NCI-H1105 treated with DMSO at 0.1 percent for 48 hours (cell line): ENCODE measurements around the gene OXCT2.
"Not testable (repeated sequence)": the region's sequence is repeated elsewhere in the genome, so short reads cannot be mapped to it uniquely, and the experiment has no call there.

Experiments used
- DNase-seq: peaks from one replicate; lab custom pipeline; 2025; lab: John Stamatoyannopoulos, UW

Gene OXCT2

DNA sequence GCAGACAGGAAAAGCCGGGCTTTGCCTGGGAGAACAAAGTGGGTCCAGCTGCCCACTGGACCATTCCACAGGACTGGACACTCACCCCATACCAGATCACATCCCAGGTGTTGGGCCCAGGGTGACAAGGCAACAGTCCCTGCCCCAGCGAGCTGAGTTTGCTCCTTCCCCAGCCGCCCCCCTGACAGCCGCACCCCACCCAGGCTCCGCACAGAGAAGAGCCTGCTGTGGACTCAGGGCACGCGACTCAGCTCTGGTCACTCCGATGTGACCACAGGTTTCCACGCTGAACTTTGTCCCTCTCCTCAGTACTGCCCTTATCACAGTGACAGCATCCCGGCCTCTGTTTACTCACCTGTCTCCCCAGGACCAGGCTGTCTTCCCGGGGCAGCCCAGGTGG lies 16.3 kb upstream of the OXCT2 start:
- no peak for DNase-seq

DNA sequence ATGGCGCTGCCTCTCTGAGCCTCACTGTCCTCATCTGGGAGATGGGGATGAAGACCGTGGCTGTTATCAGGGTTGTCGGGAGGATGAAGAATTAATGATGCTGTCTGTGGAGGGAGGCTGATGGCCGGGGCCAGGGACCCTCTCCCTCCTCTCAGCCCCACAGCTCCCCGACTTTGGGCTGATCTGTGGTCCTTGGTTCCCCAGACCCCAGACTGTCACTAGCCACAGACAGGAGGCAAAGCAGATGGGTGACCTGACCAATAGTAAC lies 15.9 kb upstream of the OXCT2 start:
- not testable (repeated sequence) for DNase-seq

DNA sequence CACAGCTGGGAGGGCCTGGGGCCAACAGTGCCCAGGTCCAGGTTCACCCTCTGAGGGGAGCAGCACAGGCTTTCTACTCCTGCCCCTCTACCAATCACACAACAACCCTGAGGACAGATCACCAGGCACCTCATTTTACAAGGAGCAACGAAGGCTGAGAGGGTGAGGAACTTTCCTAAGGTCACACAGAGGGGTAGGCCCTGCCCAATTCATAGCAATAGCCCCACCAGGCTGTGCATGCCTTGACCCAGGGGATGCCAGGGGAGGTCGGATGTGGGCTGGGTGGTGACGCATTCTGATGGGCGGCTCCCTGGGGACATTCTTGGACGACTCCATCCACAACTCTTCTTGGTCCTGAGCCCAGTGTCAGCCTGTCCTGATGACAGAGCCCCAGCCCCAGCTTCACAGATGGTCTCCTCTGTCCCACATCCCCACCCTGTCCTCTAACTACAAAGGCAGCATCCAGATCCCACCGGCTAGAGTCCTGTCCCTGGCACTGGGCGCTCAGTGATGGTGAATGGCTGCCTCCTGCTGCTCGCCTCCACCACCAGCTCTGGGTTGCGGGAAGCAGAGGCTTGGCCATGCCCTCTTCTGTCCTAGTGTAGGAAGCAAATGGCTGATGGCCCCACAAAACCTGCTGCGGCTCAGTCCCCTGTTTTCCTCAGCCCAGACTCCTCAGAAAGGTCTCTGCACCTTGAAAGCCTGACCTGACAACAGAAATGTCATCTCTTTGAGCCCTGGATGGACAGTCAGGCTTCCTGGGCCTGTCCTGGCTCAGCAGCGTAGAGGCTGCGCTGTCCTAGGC lies 15.4 kb upstream of the OXCT2 start:
- DNase-seq = not testable (repeated sequence)

DNA sequence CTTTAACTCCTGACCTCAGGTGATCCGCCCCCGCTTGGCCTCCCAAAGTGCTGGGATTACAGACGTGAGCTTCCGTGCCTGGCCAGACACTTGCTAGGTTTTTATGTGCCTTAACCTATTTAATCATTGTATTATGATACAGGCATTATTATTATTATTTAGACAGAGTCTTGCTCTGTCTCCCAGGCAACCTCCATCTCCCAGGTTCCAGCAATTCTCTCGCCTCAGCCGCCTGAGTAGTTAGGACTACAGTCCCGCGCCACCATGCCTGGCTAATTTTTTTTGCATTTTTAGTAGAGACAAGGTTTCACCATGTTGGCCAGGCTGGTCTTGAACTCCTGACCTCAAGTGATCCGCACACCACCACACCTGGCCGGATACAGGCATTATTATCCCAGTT lies 11.5 kb upstream of the OXCT2 start:
- not testable (repeated sequence) for DNase-seq

DNA sequence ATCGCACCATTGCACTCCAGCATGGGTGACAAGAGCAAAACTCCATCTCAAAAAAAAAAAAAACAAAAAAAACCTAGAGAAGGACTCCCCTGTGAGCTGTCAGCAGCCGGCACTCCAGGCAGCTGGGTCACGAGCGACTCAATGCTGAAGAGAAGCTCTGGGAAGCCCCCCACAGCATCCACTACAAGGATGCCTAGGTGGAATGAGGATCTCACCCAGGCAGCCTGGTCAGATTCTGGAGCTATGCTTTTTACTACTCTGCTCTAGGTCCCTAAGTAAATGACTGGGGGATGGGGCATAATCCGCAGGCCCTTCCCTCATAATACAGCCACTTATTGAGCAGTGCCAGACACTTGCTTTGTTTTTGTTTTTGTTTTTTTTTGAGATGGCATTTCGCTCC lies 11.0 kb upstream of the OXCT2 start:
- DNase-seq = no peak

DNA sequence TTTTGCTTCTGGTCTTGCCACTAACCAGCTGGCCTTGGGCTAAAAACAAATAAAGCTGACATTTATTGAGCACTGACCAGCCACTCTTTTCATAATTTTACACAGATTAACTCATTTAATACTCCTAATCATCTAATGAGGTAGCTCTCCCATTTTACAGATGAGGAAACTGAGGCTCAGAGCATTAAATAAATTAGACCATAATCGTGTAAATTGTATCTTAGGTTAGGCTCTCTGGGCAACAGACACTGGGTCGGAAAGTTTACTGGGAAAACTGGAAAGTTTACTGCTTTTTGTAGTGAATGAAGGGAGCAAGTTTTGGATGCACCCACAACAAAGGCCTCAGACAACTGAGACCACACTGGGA lies 10.2 kb upstream of the OXCT2 start:
- no peak for DNase-seq

DNA sequence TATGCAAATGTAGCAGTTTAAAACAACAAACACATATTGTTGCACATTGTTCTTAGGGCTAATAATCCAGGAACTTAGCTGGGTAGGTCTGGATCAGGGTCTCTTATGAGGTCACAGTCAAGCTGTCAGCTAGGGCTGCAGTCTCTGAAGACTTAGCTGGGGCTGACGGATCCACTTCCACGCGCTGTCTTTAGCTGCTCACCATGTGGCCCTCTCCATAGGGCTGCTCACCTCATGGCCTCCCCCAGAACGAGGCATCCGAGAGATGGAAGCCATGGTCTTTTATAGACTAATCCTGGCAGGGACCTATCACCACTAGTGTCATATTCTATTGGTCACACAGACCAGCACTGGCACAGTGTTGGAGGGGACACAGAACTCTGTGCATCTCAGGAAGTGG lies 8.7 kb upstream of the OXCT2 start:
- no peak for DNase-seq

DNA sequence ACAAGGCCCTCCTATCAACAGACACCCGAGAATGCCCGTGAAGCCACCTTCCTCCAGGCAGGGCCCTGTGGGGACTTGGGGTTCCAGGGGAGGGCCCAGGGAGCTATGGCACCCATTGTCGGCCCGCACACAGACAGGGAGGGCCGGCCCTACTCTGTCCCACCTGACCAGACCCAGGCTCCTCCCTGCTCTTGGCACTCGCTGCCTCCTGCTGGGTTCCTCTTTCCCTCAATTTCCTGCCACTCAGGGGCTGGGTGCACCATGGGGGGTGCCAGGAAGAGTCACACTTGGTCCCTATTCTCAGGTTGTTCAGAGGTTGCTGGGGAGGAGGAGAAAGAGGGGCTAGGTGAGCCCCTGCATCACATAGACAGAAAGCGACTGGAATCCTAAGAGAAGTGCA lies 8.0 kb upstream of the OXCT2 start:
- no peak for DNase-seq

DNA sequence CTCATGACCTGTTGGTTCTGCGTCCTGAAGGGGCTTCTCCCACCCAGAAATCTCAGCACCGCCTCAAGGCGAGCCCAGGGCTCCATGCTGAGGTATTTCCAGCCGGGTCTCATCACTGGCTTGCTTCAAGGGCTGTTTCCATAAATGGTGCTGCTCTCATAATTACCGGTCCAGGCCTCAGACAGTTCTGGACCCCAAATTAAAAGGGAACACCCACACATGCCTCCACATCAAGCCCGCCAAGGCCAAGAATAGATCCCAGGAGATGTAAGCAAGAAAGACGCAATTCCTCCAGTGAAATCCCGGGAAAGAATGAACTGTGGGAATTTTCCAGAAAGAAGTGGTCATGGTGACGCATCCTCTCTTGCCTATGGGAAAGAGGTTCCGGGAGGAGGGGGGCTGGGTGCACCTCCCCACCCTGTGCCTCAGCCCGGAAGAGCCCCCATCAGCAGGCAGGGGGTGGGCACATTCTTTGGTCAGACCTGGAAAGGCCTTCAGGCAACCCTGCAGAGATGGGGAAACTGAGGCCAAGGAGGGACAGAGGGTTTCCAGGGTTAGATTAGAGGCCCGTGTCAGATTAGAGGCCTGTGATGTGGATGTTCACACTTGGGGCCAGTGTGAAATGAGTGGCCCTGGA lies 7.4 kb upstream of the OXCT2 start:
- DNase-seq = not testable (repeated sequence)

DNA sequence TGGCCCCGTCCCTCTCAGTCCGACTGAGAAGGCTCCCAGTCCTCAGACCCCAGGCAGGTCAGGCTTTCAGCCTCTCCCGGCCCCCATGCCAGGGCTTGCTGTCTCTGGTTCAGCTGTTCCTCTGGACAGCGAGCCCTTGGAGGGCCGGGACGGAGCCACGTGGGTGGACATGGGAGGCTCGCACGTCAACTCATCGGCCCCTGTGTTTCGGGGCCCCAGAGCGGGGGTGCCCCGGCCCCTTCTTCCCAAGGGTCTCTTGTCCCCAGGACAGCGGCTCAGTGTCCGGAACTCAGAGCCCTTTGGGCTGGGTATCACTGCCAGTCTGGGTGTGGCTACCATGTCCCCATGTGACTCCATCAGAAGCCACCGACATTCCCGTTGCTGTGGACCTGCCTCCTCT lies 6.7 kb upstream of the OXCT2 start:
- DNase-seq = not testable (repeated sequence)

DNA sequence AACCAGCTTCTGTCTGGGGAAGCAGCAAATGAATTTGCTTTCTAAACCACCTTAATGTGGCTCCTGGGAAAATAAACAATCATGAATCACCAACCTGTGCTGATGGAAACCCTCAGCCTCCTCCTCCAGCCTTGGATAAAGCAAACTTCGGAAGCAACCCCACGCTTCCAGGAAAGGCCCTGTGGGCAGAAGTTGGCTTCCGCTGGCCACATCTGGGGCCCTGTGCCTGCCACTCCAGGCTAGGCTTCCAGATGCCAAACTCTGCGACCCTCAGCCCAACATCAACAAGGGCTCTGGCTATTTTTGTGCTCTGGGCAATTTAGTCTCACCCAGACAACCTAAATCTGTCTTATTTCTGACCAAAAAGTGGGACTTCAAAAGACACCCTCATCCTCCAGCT lies 6.2 kb upstream of the OXCT2 start:
- DNase-seq = no peak

DNA sequence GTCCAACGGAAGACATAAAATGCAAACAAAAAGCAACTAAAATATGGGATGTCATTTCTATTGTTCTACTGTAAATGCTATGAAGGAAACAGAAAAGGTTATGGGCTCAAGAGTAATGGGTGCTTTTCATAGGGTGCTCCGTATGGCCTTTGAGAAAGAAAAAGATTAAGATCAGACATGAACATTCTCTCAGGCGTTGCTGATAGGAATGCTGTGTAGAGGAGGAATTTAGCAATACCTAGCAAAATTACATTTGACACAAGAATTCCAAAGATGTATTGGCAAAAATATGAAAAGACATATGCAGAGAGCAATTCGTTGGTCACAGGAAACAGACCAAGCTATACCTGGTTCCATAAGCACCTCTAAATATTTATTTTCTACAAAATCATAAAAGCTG lies 5.7 kb upstream of the OXCT2 start:
- no peak for DNase-seq

DNA sequence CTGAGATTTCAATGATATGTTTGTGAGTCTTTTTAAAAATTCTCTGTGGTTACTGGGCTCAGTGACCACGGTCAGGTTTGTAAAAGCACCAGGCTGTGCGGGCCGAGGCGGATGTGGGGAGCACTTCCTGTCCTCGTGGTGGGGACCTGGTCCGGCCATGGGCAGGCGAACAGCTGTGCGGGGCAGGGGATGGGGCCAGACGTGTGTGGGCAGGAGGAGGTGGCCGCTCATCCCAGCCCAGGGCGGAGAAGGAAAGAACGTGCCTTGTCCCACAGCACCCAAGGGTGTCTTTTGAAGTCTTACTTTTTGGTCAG lies 5.2 kb upstream of the OXCT2 start:
- DNase-seq = no peak

DNA sequence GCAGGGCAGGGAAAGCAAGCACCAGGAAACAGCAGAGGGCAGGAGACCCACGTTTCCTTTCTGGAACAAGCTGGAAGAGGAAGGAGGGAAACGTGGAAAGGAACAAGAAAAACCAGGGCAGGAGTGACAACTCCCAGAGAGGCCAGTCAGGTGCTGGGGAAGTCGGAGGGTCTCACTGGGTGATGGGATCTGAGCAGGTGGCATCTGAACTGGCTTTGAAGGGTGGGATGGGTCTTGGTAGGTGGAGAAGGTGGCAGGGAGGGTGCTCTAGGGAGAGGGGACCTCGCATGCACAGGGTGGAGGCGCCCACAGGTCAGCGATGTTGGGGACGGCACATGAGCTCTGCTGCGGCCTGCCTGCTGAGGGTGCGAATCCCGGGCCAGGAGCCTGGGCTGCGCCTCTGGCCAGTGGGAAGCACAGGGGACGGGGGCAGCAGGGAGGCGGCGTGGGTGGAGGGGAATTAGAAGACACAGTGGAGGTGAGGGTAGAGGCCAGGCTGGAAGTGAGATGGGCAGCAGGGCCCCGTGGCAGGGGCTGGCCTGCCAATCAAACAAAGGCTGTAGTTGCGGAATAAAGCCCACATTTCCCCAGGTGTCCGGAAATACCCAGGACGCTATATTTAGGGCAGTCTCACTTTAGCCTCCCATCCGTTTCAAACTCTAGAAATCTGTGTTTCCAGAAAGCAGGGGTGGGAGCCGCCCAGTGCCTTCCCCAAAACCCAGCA lies 4.7 kb upstream of the OXCT2 start:
- DNase-seq = not testable (repeated sequence)

DNA sequence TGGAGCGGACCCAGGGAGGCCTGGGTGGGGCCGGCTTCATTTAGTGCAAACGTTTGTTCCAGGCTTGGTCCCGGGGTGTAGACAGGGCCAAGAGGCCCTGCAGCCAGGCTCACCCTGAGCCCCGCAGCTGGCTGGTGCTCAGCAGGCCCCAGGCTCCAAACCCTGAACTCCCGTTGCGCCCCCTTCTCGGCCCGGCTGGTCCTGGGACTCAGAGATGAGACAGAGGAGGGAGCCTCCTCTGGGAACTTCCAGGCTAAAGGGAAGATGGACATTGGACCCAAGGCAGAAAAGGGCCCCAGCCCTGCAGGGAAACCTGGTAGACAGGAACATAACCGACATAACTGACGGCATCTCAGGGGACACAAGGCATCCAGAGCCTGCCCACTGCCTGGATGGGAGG lies 4.0 kb upstream of the OXCT2 start:
- DNase-seq = not testable (repeated sequence)

DNA sequence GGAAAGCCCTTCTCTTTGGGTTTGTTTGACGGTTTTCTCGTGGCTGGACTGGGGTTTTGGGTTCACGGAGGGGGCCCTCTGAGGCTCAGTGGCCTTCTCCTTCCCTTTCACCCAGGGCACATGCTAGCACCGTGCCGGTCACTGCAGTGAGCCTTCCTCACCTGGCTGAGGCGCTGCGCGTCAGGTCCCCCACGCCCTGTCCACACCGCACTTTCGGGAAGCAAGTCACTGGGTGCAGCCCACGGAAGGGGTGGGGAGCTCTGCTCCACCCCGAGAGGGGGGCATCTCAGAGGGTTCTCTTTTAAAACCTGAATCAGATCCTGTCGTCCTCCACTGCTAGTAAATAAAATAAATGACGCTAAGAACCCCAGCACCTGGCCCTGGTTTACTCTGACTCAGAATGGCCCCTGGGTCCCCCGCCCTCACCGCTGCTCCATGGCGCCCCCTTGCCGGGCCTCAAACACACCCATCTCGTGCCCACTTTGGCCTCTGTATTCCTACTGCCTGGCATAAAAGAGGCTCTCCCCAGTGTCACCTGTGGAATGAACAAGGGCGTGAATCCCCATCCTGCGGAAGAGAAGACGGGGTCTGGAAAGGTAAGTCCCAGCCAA lies 2.3 kb upstream of the OXCT2 start:
- not testable (repeated sequence) for DNase-seq

DNA sequence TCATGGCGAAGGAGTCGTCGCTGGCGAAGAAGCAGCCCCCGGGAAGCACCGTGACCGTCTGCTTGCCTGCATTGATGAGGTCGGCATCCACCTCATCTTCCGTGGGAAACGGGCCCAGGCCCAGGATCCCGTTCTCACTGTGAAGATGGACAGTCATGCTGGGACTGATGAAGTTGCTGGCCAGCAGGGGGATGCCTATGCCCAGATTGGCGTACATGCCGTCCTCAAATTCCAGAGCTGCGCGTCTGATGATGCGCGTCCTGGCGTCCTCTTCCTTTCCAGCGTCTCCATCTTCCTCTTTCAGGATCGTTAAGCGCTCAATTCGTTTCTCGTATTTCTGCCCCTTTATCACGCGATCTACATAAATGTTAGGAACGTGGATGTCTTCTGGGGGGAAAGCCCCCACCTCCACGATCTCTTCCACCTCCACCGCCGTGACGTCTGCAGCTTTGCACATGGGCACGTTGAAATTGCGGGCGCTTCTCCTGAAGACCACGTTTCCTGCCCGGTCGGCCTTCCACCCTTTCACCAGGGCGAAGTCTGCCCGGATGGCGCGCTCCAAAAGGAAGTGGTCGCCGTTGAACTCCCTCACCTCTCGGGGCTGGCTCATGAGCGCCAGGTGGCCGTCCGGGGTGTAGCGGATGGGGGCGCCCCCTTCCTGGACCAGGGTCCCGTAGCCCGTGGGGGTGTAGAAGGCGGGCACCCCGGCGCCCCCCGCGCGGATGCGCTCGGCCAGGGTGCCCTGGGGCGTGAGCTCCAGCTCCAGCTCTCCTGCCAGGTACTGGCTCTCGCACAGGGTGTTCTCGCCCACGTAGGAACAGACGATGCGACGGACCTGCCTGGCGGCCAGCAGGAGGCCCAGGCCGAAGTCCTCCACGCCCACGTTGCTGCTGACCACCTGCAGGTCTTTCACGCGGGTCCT lies 787 bp downstream of the OXCT2 start:
- DNase-seq = not testable (repeated sequence)

DNA sequence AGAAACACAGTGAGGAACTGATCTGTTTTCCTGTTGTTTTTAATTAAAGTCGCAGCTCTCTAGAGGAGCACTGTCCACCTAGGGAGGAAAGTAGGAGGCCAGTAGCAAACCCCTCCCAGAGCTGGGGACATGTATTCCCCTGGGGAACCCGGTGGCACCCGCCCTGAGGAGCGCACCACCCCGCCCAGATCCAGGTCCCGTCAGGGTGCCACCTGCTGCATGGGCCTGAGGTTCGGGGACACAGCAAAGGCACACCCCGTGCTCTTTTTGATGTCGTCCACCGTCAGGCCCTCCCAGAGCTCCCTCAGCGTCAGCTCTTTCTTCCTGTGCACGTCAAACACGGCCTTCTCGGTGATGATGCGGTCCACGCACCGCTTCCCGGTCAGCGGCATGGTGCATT lies 1.6 kb downstream of the OXCT2 start:
- not testable (repeated sequence) for DNase-seq

DNA sequence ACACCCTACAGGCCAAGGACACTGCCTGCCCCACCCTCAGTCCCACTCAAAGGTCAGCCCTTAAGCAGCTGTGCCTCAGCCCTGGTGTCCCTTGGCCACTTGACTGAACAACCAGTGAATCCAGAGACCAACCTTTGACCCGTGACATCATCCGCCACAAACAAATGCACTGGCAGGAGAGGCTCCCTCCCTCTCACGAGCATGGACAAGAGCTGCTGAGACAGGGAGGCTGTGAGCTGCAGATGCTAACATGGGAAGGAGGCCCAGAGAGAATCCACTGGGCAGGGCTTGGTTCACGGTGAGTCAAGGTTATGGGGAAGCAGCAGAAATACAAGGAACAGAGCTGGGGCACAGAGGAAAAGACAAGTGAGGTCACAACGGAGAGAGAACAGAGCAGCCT lies 4.7 kb downstream of the OXCT2 start:
- DNase-seq = not testable (repeated sequence)

DNA sequence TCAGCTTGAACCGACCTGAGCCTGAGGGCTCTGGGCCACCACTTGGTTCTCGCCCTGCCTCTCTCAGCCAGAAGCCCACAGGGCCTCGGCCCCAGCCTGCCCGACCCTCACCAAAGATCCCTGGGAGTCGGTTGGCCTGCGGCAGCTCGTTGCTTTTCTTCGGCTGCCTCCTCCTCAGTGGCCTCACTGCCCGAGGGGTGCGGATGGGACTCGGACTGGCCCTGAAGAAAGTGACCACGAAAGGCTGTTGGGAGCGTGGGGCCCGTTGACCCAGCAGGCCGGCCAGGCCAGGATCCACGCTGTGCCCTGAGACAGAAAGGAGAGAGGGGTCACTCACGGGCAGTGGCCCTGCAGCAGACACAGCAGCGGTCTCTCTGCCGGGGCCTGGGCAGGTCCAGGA lies 6.6 kb downstream of the OXCT2 start:
- DNase-seq = not testable (repeated sequence)

DNA sequence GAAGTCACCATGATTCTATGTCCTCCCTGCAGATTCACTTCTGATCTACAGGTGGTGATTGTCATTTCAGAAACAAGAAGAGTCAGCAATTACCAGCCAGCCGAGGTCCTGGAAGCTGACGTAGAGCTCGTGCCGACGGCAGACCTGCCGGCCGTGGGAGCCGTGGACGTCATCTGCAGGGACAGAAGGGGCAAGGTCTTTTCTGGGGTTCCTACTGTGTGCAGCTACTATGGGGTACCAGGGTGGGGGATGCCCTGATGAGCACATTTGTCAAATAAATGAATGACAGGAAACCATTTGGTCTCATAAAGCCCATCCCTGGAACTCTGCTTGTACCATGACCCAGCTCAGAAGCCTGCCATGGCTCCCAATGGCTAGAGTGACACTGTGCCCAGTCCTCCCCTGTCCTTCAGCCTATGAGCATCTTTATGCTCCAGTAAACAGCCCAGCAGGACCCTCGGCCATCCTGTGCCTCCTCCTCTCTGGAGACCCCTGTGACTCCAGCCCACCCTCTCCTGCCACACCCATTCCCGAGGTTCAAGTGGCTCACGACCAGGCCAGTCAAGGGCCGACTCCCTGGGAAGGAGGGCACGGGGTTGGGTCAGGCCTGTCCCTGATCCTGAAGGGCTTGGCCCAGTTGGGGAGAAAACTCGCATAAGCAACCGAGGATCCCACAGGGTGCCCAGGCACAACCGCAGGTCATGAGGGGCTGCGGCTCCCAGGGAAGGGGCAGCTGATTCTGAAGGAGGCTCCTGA lies 7.4 kb downstream of the OXCT2 start:
- DNase-seq = not testable (repeated sequence)
